Breast epithelium (tissue), 4 donors: ENCODE data around the gene STK35. TPM values are rescaled to one million over a fixed set of nuclear protein-coding genes. Genes with fewer than 3 reads are reported as not detected.

Experiments used
- DNase-seq, 2 donors: peaks; one replicate each; pipeline ENCODE4 v3.0.0-alpha.2; 2019; ENCODE audit warnings: low spot score in 2 of 2
- H3K27ac ChIP-seq, 2 donors: fragments of 200-600 bp; sonication (generic) in 1 of 2; one replicate each; pipeline ENCODE4 v1.5.1; 2016 to 2019; ENCODE audit warnings: mild to moderate bottlenecking in 1 of 2
- H3K27me3 ChIP-seq, 2 donors: fragments of 200-600 bp; sonication (generic) in 1 of 2; one replicate each; pipeline versions ENCODE4 v1.5.1 to v1.6.0; 2017 to 2019; ENCODE audit warnings: control low read depth in 1 of 2, mild to moderate bottlenecking in 1 of 2
- H3K36me3 ChIP-seq: fragments of 200-600 bp; one replicate; pipeline ENCODE4 v1.5.1; 2019
- H3K4me1 ChIP-seq, 2 donors: fragments of 200-600 bp; sonication (generic); one replicate each; pipeline ENCODE4 v1.5.1; 2016 to 2019; ENCODE audit warnings: control low read depth in 1 of 2
- H3K4me3 ChIP-seq, 3 donors: fragments of 200-600 bp; sonication (generic); 1 replicate in 2 of 3; 2 replicates in 1 of 3; pipeline ENCODE4 v1.5.1; 2016 to 2019; ENCODE audit warnings: mild to moderate bottlenecking in 3 of 3, moderate library complexity in 2 of 3
- H3K9me3 ChIP-seq, 2 donors: fragments of 200-600 bp; sonication (generic) in 1 of 2; one replicate each; pipeline ENCODE4 v1.5.1; 2016 to 2019; ENCODE audit warnings: control low read depth in 1 of 2
- POLR2A ChIP-seq: fragments of 450-650 bp; IDR thresholded peaks from one replicate; pipeline ENCODE4 v1.6.1; 2016; ENCODE audit warnings: antibody characterized with exemption, mild to moderate bottlenecking, moderate library complexity
- POLR2AphosphoS5 ChIP-seq, 3 donors: sonication (generic); formaldehyde crosslinking; IDR thresholded peaks; one replicate each; pipeline ENCODE4 v1.6.1; 2017; ENCODE audit warnings: antibody characterized with exemption in 3 of 3
- intact Hi-C: fragments of 100-400 bp; cut with DNase I; formaldehyde crosslinking; loops from one replicate; pipeline ENCODE4 v1.15.1; 2023; ENCODE audit warnings: low total_unique reads
- total RNA-seq, 3 donors: library from RNA; depleted of rRNA; stranded (reverse); fragments of >200 nt; gene quantifications; one replicate each; pipeline ENCODE4 v1.1.0, GENCODE V29; 2016
- TF ChIP-seq, protein P1 (sequence below), 3 donors: fragments of 450-650 bp; IDR thresholded peaks; one replicate each; pipeline ENCODE4 v1.5.1; 2016 to 2017; ENCODE audit warnings: antibody characterized with exemption in 3 of 3, mild to moderate bottlenecking in 3 of 3, moderate library complexity in 3 of 3

Gene STK35
- total RNA-seq, 3 donors from 2014 or later: 15.2 to 26.3 (median 16.7) TPM

- H3K4me3 ChIP-seq: no peak overlapping the region
- peaks cover 10 to 28% of the 10 kb centered on the region in 2 donors for H3K4me1 ChIP-seq
- no peak for DNase-seq
- no peak overlapping the region for H3K27ac ChIP-seq
- H3K27me3 ChIP-seq: no peaks in the 10 kb centered on the region
- no peaks in the 10 kb centered on the region for H3K36me3 ChIP-seq
- intact Hi-C loops: loop anchor here (2.0 kb wide), 1 partner anchor 50 kb away; no protein-coding TSS in a partner anchor
- TF ChIP-seq, protein P1, sequence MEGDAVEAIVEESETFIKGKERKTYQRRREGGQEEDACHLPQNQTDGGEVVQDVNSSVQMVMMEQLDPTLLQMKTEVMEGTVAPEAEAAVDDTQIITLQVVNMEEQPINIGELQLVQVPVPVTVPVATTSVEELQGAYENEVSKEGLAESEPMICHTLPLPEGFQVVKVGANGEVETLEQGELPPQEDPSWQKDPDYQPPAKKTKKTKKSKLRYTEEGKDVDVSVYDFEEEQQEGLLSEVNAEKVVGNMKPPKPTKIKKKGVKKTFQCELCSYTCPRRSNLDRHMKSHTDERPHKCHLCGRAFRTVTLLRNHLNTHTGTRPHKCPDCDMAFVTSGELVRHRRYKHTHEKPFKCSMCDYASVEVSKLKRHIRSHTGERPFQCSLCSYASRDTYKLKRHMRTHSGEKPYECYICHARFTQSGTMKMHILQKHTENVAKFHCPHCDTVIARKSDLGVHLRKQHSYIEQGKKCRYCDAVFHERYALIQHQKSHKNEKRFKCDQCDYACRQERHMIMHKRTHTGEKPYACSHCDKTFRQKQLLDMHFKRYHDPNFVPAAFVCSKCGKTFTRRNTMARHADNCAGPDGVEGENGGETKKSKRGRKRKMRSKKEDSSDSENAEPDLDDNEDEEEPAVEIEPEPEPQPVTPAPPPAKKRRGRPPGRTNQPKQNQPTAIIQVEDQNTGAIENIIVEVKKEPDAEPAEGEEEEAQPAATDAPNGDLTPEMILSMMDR (IDR thresholded peaks at IDR 0.05): no peak
- TF ChIP-seq POLR2AphosphoS5 (IDR thresholded peaks at IDR 0.05): no peak
- no peak for TF ChIP-seq POLR2A
- H3K9me3 ChIP-seq: no peaks in the 10 kb centered on the region
These were observed 26.9 kb downstream of the STK35 start for GRCh38 chr20:2128542-2128941.

DNA sequence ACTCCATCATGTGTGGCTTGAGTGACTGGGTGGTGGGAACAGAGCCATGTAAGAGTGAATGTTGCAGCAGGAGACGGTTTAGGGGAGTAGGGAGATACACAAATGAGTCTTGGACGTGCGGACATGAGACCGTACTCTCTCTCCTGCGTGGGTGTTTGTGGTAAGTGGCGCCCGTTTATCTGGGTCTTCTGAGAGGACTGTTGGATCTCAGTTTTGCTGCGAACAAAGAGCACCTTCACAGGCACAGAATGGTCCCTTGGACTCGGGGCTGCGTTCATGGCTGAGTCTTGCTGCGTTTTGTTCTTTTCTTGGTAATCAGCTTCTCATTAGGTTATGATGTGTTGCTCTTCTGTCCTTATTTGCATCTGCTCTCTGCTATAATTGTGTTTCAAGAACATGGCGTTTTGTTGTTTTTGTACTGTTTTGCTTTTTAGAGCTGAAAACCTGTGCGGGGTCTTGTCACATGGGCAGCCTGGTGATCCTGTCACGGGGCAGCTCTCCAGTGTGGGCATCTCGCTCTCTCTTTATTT is 28.5 kb downstream of the STK35 start:
- Histone ChIP-seq H3K9me3 (no peaks in the 10 kb centered on the region), H3K36me3 (no peaks in the 10 kb centered on the region), H3K27ac (no peak overlapping the region), H3K4me1 (peaks cover 14 to 32% of the 10 kb centered on the region in 2 donors), H3K27me3 (no peaks in the 10 kb centered on the region), H3K4me3 (no peak overlapping the region)
- intact Hi-C loops: loop anchor here (5.0 kb wide), 1 partner anchor 668 kb away; no protein-coding TSS in a partner anchor
- TF ChIP-seq POLR2AphosphoS5 (IDR thresholded peaks at IDR 0.05) (no peak), POLR2A (no peak)
- TF ChIP-seq, protein P1 (IDR thresholded peaks at IDR 0.05): no peak
- DNase-seq: no peak

- Histone ChIP-seq H3K27ac (no peak overlapping the region), H3K36me3 (no peaks in the 10 kb centered on the region), H3K4me3 (no peak overlapping the region), H3K27me3 (no peaks in the 10 kb centered on the region), H3K4me1 (peaks cover 14 to 27% of the 10 kb centered on the region in 2 donors), H3K9me3 (no peaks in the 10 kb centered on the region)
- intact Hi-C loops: loop anchor here (5.0 kb wide), 1 partner anchor 668 kb away; no protein-coding TSS in a partner anchor
- TF ChIP-seq POLR2A (no peak), POLR2AphosphoS5 (IDR thresholded peaks at IDR 0.05) (no peak)
- TF ChIP-seq, protein P1 (IDR thresholded peaks at IDR 0.05): no peak
- DNase-seq: no peak
These were observed 29.1 kb downstream of the STK35 start for GRCh38 chr20:2130683-2131082.

DNA sequence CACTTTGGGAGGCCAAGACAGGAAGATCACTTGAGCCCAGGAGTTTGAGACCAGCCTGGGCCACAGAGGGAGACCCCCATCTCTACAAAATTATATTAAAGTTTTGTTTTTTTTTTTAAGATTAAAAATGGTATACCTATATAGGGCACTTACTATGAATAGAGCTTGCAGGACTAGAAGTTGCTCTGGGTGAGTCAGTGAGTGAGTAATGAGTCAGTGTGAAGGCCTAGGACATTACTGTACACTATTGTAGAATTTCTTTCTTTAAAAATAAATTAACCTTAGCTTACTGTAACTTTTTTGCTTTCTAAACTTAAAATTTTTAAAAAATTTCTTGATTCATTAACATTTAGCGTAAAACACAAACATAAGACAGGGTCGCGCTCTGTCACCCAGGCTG is 29.7 kb downstream of the STK35 start:
- H3K9me3 ChIP-seq: no peaks in the 10 kb centered on the region
- H3K27me3 ChIP-seq: no peaks in the 10 kb centered on the region
- TF ChIP-seq, protein P1 (IDR thresholded peaks at IDR 0.05): no peak
- no peak for TF ChIP-seq POLR2AphosphoS5 (IDR thresholded peaks at IDR 0.05)
- no peak for TF ChIP-seq POLR2A
- intact Hi-C loops: loop anchor here (5.0 kb wide), 1 partner anchor 669 kb away; no protein-coding TSS in a partner anchor
- no peak overlapping the region for H3K4me3 ChIP-seq
- H3K27ac ChIP-seq: no peak overlapping the region
- no peaks in the 10 kb centered on the region for H3K36me3 ChIP-seq
- H3K4me1 ChIP-seq: peaks cover 14 to 27% of the 10 kb centered on the region in 2 donors
- DNase-seq: no peak

GRCh38 chr20:2132461-2132901 is 30.9 kb downstream of the STK35 start:
- TF ChIP-seq POLR2A: no peak
- TF ChIP-seq, protein P1 (IDR thresholded peaks at IDR 0.05): no peak
- TF ChIP-seq POLR2AphosphoS5 (IDR thresholded peaks at IDR 0.05): no peak
- H3K4me3 ChIP-seq: no peak overlapping the region
- peaks cover 14 to 27% of the 10 kb centered on the region in 2 donors for H3K4me1 ChIP-seq
- H3K36me3 ChIP-seq: no peaks in the 10 kb centered on the region
- no peaks in the 10 kb centered on the region for H3K9me3 ChIP-seq
- intact Hi-C loops: loop anchor here (5.0 kb wide), 1 partner anchor 670 kb away; no protein-coding TSS in a partner anchor
- peak overlapping the region in 1 of 2 donors; percentile 52 for H3K27ac ChIP-seq
- peak in 1 of 2 donors; percentile 30 for DNase-seq
- H3K27me3 ChIP-seq: no peaks in the 10 kb centered on the region
